ENCODE results near the gene EN2. TPM values are rescaled to one million over a fixed set of nuclear protein-coding genes. Genes with fewer than 3 reads are reported as not detected.

The EN2 gene
- total RNA-seq, 1 experiment from 2014 or later = 0.07 TPM

DNA sequence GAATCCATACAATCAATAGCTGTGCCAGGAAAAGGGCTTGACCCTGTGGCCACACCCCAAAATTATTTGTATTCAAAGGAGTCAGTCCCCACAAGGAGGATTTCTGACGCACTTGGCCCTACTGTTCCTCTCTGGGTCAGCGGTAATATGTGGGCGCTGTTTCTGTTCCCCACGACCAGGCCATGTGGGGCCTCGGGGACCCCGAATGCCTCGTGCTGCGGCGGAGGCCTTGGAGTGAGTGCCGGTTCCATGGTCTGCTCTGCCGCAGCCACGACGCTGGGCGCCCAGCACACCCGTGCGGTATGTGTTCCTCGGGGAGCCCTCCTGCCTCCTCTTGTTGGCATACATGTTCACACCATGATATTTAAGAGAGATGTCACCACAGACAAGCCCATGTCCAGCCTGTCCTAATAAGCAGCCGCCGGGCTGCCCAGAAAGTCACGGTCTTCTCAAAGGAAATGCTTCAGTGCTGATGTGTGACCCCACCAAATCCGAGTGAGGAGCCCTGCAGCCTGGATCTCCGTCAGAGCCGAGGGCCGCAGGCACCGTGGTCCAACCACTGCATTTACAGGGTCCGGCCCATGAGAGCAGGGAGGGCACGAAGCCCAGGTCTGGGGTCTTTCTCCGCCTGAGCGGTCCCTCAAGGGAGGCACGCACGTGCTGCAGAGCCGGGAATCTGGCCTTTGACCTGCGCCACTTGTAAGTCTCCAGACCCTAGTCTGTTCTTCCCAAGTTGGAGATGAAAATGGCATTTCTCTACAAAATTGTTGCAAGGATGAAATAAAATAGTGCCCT, 36.0 kb downstream of the EN2 start:
- Histone ChIP-seq H3K56ac (ENCODE audit: insufficient read length, low read depth, low read length) (no peak overlapping the region), H3K23me2 (ENCODE audit: insufficient read length, low read depth, low read length, poor library complexity, severe bottlenecking) (peaks cover 6% of the 10 kb centered on the region), H3K79me2 (ENCODE audit: insufficient read depth, low read length) (no peaks in the 10 kb centered on the region), H3K27me3 (ENCODE audit: insufficient read depth, low read length) (peaks cover 5% of the 10 kb centered on the region; the same call in 1 of the 2 replicates), H4K91ac (ENCODE audit: insufficient read length, low read depth, low read length) (no peak overlapping the region), H3K79me1 (ENCODE audit: insufficient read depth, low read depth, low read length, poor library complexity, severe bottlenecking) (no peaks in the 10 kb centered on the region), H2BK20ac (ENCODE audit: low read depth, low read length, poor library complexity, severe bottlenecking) (no peak overlapping the region), H2BK12ac (ENCODE audit: insufficient read length, low read depth, low read length) (no peak overlapping the region), H2AFZ (ENCODE audit: low read length) (no peak overlapping the region), H3K9ac (ENCODE audit: extremely low read depth, insufficient read length, low read length) (no peak overlapping the region), H3K23ac (ENCODE audit: insufficient read length, low read depth, low read length) (no peak overlapping the region), H2AK5ac (ENCODE audit: insufficient read length, low read length) (no peak overlapping the region), H4K5ac (ENCODE audit: insufficient read length, low read depth, low read length) (no peak overlapping the region), H3T11ph (ENCODE audit: low read length) (no peak overlapping the region), H4K8ac (replicated peaks; ENCODE audit: insufficient read length, low read depth, low read length) (no peak overlapping the region), H3K18ac (ENCODE audit: insufficient read length, low read depth, low read length) (no peak overlapping the region), H3K4me1 (ENCODE audit: insufficient read depth, low read length) (no peaks in the 10 kb centered on the region; the same call in 1 of the 2 replicates), H3K9me3 (ENCODE audit: control insufficient read depth, low read depth, low read length) (no peaks in the 10 kb centered on the region), H3K27ac (ENCODE audit: insufficient read length, low read depth, low read length) (no peak overlapping the region), H2BK5ac (ENCODE audit: insufficient read length, low read length) (no peak overlapping the region), H2BK15ac (ENCODE audit: low read depth, low read length) (no peak overlapping the region), H3K14ac (ENCODE audit: insufficient read depth, low read length) (no peak overlapping the region), H3K4me2 (ENCODE audit: insufficient read depth, insufficient read length, low read length) (no peak overlapping the region), H3K4ac (ENCODE audit: low read depth, low read length) (no peak overlapping the region), H2BK120ac (ENCODE audit: low read depth, low read length, poor library complexity, severe bottlenecking) (no peak overlapping the region), H4K20me1 (ENCODE audit: control insufficient read depth, insufficient read depth, insufficient read length) (no peaks in the 10 kb centered on the region)
- peaks cover 0 to 2% of the 10 kb centered on the region in 2 experiments; a peak in 3 of 5 replicates for H3K9me3 Mint-ChIP-seq
- TF ChIP-seq, protein P1, sequence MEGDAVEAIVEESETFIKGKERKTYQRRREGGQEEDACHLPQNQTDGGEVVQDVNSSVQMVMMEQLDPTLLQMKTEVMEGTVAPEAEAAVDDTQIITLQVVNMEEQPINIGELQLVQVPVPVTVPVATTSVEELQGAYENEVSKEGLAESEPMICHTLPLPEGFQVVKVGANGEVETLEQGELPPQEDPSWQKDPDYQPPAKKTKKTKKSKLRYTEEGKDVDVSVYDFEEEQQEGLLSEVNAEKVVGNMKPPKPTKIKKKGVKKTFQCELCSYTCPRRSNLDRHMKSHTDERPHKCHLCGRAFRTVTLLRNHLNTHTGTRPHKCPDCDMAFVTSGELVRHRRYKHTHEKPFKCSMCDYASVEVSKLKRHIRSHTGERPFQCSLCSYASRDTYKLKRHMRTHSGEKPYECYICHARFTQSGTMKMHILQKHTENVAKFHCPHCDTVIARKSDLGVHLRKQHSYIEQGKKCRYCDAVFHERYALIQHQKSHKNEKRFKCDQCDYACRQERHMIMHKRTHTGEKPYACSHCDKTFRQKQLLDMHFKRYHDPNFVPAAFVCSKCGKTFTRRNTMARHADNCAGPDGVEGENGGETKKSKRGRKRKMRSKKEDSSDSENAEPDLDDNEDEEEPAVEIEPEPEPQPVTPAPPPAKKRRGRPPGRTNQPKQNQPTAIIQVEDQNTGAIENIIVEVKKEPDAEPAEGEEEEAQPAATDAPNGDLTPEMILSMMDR (conservative IDR thresholded peaks at IDR 0.05) = no peak
- peaks cover 97% of the 10 kb centered on the region for H3K27me3 Mint-ChIP-seq (ENCODE audit: low read depth)
- H3K27ac Mint-ChIP-seq = no peak overlapping the region
- peaks cover 24 to 29% of the 10 kb centered on the region in 2 experiments for H3K4me1 Mint-ChIP-seq
- H3K36me3 Mint-ChIP-seq (ENCODE audit: insufficient read depth in 1 of 3, low read depth in 3 of 3) = no peaks in the 10 kb centered on the region; a peak in 2 of 7 replicates
- WGBS (ENCODE audit: extremely low coverage, insufficient read length, low lambda C conversion rate) = no CpG with 5 or more reads among the region's 33 CpGs
- no peak overlapping the region for H3K4me3 Mint-ChIP-seq
- no peak for DNase-seq
